Skeletal muscle tissue (tissue), 4 donors: ENCODE results near the gene ORM2. TPM values are rescaled to one million over a fixed set of nuclear protein-coding genes. Genes with fewer than 3 reads are reported as not detected.
A peak's percentile ranks its signal among the peaks of the same experiment; 100 is the strongest.
"Not testable (repeated sequence)": the region's sequence is repeated elsewhere in the genome, so short reads cannot be mapped to it uniquely, and the experiment has no call there.

ENCODE experiments used
- H3K27ac ChIP-seq: one replicate; pipeline ENCODE4 v1.7.0; 2013; ENCODE audit warnings: mild to moderate bottlenecking, low read depth, low read length, inconsistent platforms
- H3K27me3 ChIP-seq, 3 donors: one replicate each; pipeline ENCODE4 v1.7.0; 2013; ENCODE audit warnings: low read length in 3 of 3; ENCODE audit not compliant: control insufficient read depth in 3 of 3, insufficient read depth in 3 of 3
- H3K36me3 ChIP-seq, 3 donors: one replicate each; pipeline ENCODE4 v1.7.0; 2013; ENCODE audit warnings: low read length in 3 of 3; ENCODE audit not compliant: control insufficient read depth in 3 of 3, insufficient read depth in 3 of 3
- H3K4me1 ChIP-seq, 3 donors: one replicate each; pipeline ENCODE4 v1.7.0; 2013; ENCODE audit warnings: low read length in 3 of 3, mild to moderate bottlenecking in 3 of 3; ENCODE audit not compliant: control insufficient read depth in 3 of 3, insufficient read depth in 3 of 3
- H3K4me3 ChIP-seq, 3 donors: one replicate each; pipeline ENCODE4 v1.7.0; 2013; ENCODE audit warnings: low read length in 3 of 3
- H3K9ac ChIP-seq, 3 donors: one replicate each; pipeline ENCODE4 v1.7.0; 2013; ENCODE audit warnings: low read length in 3 of 3, mild to moderate bottlenecking in 3 of 3, moderate library complexity in 2 of 3, low read depth in 1 of 3
- H3K9me3 ChIP-seq, 3 donors: one replicate each; pipeline ENCODE4 v1.7.0; 2013; ENCODE audit warnings: low read length in 3 of 3; ENCODE audit not compliant: control insufficient read depth in 3 of 3
- total RNA-seq: library from RNA; depleted of rRNA; stranded (reverse); fragments of >200 nt; gene quantifications from one replicate; pipeline ENCODE4 v1.2.3, GENCODE V29; 2014
- donor health status: Osteomylitis.

ORM2 gene
- total RNA-seq, result not detected

DNA sequence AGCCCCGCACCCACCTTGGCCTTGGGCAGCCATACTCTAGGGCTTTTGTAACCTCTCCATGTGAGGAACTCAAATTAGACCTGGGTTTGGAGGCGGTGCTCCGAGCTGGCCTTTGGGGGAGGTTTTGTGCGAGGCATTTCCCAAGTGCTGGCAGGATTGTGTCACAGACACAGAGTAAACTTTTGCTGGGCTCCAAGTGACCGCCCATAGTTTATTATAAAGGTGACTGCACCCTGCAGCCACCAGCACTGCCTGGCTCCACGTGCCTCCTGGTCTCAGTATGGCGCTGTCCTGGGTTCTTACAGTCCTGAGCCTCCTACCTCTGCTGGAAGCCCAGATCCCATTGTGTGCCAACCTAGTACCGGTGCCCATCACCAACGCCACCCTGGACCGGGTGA lies at the start of gene ORM2:
ORM2 (plus strand) TSS at position 245 of the 398 bp plus-strand sequence; CDS start at position 281, 36 bp downstream.
- not testable (repeated sequence) for H3K36me3 ChIP-seq, H3K9ac ChIP-seq, H3K4me1 ChIP-seq, H3K4me3 ChIP-seq, H3K27me3 ChIP-seq, H3K27ac ChIP-seq, H3K9me3 ChIP-seq

DNA sequence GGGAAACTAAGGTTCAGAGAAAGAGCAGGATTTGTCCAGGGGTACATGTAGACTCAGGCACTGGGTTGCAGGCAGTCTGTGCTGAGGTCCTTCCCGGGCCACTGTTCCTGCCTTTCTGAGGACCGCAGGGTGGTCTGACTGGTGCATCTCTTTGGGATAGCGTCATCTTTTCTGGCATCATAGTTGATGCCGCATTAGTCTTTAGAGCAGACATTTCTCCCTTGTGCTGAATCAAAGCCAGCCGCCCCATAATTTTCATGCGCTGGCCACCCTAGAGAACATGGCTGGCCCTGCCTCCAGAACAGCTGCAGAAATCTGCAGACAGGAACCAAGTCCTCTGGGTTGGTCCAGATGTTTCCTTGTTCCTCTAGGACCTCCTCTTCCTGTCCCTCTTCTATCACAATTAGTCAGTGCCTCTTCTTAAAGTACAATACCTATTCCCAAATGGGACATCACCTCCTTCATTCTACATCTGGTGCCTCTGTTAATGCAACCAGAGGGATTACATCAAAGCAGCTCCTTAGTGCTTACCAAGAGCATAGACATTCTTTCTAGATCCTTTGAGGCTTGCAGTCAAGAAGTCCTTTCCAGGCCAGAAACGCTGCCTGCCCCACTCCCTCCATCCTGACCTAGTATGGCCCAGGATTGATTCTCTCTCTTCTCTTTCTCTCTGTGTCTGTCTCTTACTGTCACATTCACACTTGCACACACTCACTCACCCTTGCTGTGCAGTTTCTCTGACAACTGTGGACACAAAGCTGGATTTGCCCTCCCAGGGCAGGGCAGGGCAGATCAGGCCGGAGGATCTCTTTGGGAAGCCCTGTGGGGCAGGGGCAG lies 48.8 kb upstream of the ORM2 start:
- H3K27ac ChIP-seq, result peak overlapping the region; percentile 33
- no peaks in the 10 kb centered on the region for H3K36me3 ChIP-seq
- no peak overlapping the region for H3K4me3 ChIP-seq
- peaks cover 12 to 16% (median 15%) of the 10 kb centered on the region in 3 donors for H3K4me1 ChIP-seq
- H3K9ac ChIP-seq, result no peak overlapping the region
- H3K27me3 ChIP-seq, result no peaks in the 10 kb centered on the region
- H3K9me3 ChIP-seq, result no peaks in the 10 kb centered on the region

DNA sequence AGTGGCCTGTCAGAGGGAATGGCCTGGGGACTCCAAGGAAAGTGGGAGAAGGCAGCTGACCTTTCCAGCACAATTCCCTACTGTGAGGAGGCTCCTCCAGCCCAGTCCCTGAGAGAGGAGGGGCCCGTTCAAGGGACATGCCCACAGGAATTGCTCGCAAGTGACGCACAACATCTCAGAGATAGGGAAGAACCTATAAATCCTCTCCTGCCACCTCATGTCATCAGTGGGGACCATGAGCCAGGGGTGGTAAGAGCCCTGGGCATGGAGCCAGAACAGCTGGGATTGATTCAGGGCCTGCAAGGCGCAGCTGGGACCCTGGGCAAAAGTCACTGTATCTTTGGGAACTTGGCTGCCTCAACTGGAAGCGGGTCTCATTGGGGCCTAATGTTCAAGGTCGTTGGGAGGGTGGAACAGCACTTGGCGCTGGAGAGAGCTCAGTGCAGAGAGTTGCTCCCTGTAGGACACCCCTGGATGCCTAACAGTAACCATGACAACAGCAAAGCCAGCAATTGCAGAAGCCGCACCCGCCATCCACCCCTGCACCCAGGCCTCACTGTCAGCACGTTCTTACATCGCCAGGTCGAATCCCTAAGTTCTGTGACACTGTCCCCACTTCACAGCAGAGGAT lies 48.1 kb upstream of the ORM2 start:
- Histone ChIP-seq H3K27me3 (no peaks in the 10 kb centered on the region), H3K9ac (no peak overlapping the region), H3K27ac (peak overlapping the region; percentile 33), H3K9me3 (no peaks in the 10 kb centered on the region), H3K4me1 (peaks cover 12 to 16% (median 15%) of the 10 kb centered on the region in 3 donors), H3K36me3 (no peaks in the 10 kb centered on the region), H3K4me3 (no peak overlapping the region)

DNA sequence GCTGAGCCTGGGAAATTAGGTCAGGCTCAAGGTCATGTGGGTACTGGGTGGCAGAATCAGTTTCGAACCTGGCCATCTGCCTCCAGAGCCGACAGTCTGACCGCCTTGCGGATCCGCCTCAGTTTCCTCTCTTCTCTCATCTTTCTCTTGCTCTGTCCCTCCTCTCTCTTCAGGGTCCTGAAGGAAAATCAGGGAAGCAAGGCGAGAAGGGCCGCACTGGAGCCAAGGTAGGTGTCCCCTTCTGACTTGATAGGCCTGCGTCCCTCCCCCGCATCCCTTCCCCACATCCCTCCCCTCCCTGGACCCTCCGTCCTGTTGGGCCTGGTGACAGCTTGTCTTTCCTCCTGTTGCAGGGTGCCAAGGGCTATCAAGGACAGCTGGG lies 47.6 kb upstream of the ORM2 start:
- Histone ChIP-seq H3K4me1 (peaks cover 7 to 12% (median 12%) of the 10 kb centered on the region in 3 donors), H3K4me3 (no peak overlapping the region), H3K27me3 (no peaks in the 10 kb centered on the region), H3K9me3 (no peaks in the 10 kb centered on the region), H3K27ac (no peak overlapping the region), H3K9ac (no peak overlapping the region), H3K36me3 (no peaks in the 10 kb centered on the region)

DNA sequence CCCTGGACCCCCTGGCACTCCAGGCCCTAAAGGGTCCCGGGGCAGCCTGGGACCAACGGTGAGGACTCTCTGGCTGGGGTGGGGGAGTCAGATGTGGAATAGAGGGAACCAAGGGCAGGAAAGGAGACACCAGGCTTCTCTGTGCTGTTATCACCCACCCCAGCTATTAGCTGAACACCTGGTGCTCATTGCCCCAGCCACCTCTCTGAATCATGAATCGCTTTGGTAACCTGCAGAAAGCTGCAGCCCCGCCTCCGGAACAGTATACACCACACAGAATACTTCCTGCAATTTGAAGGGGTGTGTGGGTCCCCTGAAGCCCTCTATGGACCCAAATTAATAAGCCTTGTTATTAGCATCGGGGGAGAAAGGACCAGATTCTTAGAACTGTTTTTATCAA lies 47.2 kb upstream of the ORM2 start:
- no peaks in the 10 kb centered on the region for H3K36me3 ChIP-seq
- no peaks in the 10 kb centered on the region for H3K9me3 ChIP-seq
- H3K27ac ChIP-seq, result no peak overlapping the region
- no peak overlapping the region for H3K4me3 ChIP-seq
- peaks cover 0 to 2% (median 0%) of the 10 kb centered on the region in 3 donors for H3K27me3 ChIP-seq
- H3K9ac ChIP-seq, result no peak overlapping the region
- H3K4me1 ChIP-seq, result peaks cover 3 to 8% (median 8%) of the 10 kb centered on the region in 3 donors

DNA sequence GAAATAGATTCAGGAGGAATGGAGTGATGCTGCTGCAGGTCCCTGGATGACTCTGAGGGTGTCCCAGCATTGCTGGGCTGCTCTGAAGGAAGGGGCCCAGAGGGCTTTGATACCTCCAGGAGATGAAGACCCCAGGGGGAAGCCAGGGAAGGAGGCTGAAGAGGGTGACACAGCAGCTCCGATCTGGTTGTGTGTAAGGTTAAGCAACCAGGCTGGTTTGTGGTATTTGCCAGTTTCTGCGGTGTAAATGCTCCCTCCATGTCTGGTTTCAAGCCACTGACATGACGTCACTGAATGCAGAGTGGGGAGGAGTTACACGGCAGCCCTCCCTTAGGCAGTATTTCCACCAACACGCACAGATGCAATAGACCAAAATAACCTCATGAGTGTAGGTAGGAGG lies 46.7 kb upstream of the ORM2 start:
- Histone ChIP-seq H3K36me3 (no peaks in the 10 kb centered on the region), H3K9me3 (no peaks in the 10 kb centered on the region), H3K4me1 (peaks cover 0 to 5% (median 4%) of the 10 kb centered on the region in 3 donors), H3K9ac (no peak overlapping the region), H3K4me3 (no peak overlapping the region), H3K27ac (no peak overlapping the region), H3K27me3 (peaks cover 0 to 3% (median 0%) of the 10 kb centered on the region in 3 donors)

DNA sequence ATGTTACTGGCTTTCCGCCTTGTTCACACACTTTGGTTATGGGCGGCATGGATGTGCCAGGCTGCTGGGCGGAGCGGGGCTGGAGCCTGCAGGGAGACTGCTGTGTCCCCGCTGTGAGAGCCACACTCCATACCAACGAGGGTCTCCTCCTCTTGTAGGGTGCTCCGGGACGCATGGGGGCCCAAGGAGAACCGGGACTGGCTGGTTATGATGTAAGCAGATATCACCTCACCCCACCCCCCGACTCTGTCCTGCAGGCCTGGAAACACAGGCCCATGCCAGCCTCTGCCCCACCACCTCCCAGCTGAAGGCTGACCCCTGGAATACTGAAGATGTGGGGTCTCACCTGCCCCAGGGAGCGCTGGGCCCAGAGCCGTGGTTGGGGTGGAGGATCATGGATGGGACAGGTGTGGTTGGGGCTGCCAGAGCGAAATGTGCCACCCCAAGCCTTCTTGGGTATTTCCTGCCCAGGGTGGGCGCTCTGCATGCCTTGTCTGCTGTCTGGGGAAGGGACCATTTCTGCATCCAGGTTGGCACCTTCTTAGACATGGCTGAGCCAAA lies 46.0 kb upstream of the ORM2 start:
- Histone ChIP-seq H3K4me3 (no peak overlapping the region), H3K4me1 (peaks cover 0 to 5% (median 4%) of the 10 kb centered on the region in 3 donors), H3K27me3 (peaks cover 0 to 3% (median 0%) of the 10 kb centered on the region in 3 donors), H3K9me3 (no peaks in the 10 kb centered on the region), H3K9ac (no peak overlapping the region), H3K36me3 (no peaks in the 10 kb centered on the region), H3K27ac (no peak overlapping the region)

DNA sequence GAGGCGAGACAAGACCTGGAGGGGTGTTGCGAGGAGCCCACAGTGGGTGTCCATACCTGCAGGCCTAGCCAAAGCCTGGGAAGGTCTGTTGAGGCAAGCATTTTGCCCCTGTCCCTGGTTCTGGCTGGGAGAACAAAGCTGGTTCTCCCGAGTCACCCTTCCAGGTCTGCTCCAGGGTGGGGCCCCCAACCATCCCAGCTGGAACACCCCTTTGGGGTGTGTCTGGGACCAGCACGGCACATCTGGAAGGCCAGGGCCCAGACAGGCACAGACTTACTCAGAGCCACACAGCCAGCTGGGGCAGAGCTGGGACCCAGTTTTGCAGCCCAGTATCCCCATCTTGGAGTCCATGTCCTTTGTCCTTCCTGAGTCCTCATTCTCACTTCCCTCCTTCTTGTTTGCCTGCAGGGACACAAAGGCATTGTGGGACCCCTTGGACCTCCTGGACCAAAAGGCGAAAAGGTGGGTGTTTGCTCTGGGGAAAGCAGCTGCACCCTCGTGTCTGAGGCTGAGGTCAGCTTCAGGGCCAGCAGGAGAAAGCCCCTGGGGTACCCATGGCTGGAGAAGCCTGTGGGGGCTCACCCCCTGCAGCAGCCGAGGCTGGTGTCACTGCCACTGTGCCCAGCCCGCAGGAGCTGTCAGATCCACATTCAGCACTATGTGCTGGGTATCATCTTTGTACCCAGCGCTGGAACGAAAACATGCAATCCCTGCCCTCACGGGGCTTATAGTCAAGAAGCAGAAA lies 45.2 kb upstream of the ORM2 start:
- H3K4me3 ChIP-seq, result no peak overlapping the region

DNA sequence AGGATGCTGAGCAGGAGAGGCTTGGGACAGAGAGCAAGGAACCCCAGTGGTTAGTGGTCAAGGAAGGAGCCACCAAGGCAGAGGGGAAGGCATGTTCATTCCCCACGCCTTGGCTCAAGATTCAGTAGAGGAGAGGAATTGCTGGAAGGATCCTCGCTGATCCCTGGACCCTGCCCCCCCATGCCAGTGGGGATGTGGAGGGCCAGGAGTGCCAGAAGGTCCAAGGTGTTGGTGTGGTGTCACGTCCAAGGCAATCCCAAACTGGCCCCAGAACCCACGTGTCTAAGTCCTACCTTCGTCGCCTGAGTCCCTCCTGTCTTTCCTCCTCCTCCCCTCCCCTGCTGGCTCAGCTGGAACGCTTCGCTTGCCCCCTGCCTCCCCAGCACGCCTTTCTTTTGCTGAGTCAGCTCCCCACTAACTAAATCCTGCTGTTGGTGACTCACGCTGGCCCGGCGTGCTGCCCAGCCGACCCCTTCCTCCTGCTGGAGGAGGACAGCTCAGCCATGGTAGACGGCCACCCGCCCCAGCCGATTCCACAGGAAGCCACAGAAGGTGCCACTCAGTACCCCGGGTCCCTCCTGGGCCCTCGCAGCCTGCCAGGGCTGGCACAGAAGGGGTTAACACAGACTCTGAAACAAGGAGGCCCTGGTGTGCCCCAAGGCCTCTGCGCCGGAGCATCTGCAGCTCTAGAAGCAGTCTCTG lies 44.4 kb upstream of the ORM2 start:
- Histone ChIP-seq H3K36me3 (no peaks in the 10 kb centered on the region), H3K9me3 (no peaks in the 10 kb centered on the region), H3K9ac (no peak overlapping the region), H3K4me1 (peaks cover 0 to 4% (median 2%) of the 10 kb centered on the region in 3 donors), H3K27me3 (peaks cover 0 to 3% (median 0%) of the 10 kb centered on the region in 3 donors), H3K27ac (no peak overlapping the region), H3K4me3 (no peak overlapping the region)

More for the DNA sequence above, 45.2 kb upstream of the ORM2 start:
- no peak overlapping the region for H3K27ac ChIP-seq
- H3K4me1 ChIP-seq, result peaks cover 0 to 4% (median 2%) of the 10 kb centered on the region in 3 donors
- H3K36me3 ChIP-seq, result no peaks in the 10 kb centered on the region
- no peaks in the 10 kb centered on the region for H3K9me3 ChIP-seq
- peaks cover 0 to 3% (median 0%) of the 10 kb centered on the region in 3 donors for H3K27me3 ChIP-seq
- H3K9ac ChIP-seq, result no peak overlapping the region
